GM18511 (cell line): ENCODE measurements around the gene RTP3.
"Not testable (repeated sequence)": the region's sequence is repeated elsewhere in the genome, so short reads cannot be mapped to it uniquely, and the experiment has no call there.

Experiments used
- ATAC-seq: cut with Tn5 transposase; IDR thresholded peaks from one replicate; pipeline ENCODE4 v1.9.1; 2021; ENCODE audit warnings: mild to moderate bottlenecking, moderate library complexity; ENCODE audit not compliant: unreplicated experiment

The RTP3 gene

DNA sequence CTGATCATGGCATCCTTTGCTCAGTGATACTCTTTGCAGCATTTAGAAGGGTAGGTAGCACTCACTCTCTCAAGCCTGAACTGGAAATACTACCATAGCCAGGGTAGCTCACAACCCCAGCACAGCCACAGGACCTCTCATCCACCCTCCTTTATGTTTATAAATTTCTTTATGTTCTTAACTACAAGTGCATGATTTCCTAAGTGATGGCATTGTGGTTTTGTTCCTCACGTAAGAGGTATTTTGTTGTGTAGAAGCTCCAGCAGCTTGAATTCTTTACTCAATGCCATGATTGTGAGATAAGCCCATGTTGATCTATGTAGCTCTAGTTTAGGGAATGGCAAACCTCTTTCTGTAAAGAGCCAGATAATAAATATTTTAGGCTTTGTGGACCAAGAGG is 7.9 kb upstream of the RTP3 start:
- ATAC-seq: no peak

DNA sequence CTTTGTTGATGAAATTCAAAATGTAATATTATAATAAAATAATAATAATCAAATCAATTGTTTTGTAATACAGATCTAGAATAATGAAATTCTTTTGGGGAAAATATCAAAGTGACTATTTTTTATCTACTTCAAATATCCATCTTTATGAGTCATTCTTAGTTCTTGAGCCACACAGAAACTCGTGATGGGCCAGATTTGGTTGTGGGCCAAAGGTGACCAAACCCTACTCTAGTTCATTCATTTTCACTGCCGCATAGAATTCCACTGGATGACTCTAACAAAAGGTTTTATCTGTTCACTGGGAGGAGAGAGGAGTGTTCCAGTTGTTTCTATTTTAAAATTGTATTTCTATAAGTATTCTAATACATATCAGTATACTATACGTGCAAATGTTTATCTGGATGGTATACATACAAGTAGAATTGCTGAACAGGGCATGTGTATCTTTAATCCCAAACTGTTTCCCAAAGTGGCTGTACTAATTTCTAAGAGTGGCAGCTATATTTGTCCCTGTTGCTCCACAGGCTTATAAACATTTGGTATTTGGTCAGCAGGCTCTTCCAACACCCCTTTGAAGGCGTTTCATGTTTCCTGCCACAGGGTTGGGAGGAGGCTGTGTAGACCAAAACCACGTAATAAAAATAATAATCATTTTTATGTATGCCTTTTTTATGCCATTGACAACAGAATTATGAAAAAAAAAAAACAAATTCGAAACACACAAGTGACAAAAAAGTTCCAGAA is 7.3 kb upstream of the RTP3 start:
- no peak for ATAC-seq

DNA sequence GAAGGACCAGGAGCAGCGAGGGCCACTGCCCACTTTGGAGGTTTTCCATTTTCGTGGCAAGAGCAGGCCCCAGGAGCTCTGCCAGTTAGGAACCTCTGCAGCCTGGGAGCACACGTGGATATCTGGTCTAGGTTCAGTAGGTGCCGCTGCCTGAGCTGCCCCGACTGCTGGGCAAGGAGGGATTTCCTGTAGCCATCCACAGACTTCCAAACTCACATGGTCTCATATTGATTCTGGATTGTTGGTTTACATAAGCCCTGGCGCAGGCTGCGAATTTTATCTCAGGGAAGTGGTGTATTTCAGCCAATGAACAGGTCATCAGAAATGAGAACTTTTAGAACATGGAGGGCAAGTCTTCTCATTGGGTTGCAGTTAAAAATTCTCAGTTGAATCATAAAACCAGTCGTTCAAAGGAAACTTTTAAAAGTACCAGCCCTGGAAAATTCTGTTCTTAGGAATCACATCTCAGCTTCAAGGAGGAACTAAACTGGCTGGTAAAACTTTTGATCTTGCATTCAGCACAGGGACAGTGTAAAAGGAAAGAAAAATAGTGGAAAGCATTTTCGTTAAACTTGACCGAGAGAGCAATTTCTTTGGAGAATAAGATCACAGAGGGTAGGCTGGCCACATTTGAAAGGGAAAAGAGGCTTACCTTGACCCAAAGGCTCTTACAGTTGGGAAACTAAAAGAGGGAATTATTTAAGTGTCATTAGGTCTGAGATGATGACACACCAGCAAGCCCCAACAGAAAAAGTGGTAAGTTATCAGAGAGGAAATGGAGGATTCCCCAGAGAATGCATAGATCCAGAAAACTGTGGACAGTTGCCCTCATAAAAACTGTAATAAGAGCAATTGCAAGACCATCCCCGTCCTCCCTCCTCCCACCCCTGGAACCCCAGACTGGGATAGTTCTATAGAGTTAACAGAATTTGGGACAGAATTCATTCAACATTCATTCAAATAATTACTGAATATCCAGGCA is 6.4 kb upstream of the RTP3 start:
- no peak for ATAC-seq

DNA sequence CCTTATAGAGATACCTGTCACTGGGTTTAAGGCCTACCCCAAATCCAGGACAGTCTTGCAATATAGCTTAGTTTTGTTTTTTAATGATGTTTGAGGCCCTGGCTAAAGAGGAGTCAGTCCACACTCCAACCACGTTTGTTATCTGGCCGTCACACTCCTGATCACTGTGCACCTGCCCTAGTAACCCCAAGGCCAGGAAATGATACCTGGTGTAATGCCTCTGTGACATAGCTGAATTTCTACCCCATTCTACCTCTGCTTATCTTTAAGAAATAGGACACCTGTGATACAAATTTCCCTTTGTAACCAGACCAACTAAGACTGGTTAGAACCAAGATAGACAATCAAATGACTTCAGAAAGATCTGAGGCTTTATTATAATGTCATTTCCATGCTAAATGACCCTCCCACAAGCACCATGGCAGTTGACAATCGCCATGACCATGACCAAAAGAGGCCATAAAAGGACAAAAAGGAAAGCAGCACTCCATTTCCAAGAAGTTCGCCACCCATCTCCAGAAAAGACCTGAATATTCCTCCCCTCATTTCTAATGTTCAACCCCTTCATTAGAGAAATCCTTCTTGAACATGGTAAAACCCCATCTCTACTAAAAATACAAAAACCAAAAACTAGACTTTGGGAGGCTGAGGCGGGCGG is 4.8 kb upstream of the RTP3 start:
- ATAC-seq: no peak

DNA sequence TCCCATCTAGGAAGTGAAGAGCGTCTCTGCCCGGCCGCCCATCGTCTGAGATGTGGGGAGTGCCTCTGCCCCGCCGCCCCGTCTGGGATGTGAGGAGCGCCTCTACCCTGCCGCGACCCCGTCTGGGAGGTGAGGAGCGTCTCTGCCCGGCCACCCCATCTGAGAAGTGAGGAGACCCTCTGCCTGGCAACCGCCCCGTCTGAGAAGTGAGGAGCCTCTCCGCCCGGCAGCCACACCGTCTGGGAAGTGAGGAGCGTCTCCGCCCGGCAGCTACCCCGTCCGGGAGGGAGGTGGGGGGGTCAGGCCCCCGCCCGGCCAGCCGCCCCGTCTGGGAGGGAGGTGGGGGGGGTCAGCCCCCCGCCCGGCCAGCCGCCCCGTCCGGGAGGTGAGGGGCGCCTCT is 3.3 kb upstream of the RTP3 start:
- ATAC-seq: not testable (repeated sequence)

DNA sequence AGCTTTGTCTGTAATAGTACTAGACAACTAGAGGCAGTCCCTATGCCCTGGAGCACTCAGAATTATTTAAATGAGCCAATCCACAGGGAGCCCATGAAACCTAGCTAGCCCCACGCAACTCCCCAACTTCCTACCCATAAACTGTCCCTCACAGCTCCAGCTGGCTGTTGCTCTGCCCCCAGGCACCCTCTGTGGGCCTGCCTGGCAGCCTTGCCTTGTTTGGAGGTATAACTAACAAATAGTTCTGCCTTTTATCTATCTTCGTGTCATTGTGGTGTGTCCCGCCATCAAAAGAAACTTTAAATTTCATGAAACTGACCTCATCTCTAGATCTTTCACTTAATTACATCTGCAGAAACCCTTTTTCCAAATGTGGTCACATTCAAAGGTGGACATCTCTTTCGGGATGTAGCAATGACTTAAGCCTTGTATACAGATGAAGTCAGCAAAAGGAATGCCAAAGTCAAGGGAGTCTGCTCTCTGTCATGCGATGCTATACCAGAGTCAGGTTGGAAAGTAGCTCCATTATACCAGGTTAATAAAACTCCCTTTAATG is 1.8 kb upstream of the RTP3 start:
- ATAC-seq: no peak

DNA sequence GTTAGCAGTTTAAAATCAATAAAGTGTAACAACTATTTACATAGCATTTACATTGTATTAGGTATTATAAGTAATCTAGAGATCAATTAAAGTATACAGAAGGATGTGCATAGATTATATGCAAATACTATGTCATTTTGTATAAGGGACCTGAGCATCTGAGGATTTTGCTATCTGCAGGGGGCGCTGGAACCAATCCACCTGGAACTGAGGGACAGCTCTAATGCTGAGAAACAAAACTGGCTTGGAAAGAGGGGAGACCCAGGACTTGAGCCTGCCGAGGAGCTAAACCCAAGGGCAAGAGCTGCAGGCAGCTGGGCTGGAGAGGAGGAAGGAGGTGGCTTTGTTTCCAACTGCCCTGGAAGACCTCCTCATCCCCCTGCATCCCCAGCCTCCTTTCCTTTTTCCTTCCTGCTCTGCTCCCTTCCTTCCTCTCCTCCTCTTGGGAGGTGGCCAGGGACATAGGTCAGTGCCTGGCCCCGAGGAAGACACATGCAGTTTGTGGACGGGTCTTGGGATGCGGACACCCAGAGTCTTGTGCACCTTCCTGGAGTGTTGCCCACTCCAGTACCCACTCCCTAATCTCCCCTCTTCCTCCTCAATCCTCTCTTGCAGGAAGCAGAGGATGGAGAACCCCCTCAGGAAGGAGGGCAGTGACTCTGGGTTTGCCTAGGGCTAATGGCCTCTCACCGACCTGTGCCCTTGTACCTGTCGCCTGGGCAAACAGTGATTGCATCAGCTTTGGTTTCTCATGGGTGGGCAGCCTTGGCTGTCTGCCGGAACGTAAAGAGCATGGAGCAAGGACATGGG is 825 bp upstream of the RTP3 start:
- ATAC-seq: no peak

DNA sequence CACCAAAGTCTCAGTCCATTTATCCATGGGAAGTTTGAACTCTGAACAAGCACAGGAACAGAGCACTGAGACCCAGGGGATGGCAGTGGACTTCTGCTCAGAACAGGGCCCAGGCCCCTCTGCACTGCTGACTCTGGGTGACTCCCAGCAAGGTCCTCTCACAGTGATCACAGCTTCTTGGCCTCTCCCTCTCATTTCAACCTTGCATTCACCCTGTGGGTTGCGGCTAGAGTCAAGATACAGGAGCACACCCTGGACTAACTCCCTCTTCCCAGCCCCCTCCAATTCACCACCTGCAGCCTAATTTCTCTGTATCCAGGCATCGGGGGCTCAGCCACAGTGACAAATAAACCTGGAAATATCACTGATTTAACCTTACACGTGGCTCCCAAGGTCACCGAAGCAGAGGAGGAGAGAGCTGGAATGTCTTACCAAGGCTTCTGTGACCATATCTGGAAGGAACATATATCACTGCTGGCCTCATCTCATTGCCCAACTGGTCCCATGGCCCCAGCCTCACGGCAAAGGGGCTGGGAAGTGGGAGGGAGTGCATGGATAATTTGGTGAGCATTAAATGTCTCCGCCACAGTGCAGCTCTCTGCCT is 1.2 kb downstream of the RTP3 start:
- no peak for ATAC-seq

DNA sequence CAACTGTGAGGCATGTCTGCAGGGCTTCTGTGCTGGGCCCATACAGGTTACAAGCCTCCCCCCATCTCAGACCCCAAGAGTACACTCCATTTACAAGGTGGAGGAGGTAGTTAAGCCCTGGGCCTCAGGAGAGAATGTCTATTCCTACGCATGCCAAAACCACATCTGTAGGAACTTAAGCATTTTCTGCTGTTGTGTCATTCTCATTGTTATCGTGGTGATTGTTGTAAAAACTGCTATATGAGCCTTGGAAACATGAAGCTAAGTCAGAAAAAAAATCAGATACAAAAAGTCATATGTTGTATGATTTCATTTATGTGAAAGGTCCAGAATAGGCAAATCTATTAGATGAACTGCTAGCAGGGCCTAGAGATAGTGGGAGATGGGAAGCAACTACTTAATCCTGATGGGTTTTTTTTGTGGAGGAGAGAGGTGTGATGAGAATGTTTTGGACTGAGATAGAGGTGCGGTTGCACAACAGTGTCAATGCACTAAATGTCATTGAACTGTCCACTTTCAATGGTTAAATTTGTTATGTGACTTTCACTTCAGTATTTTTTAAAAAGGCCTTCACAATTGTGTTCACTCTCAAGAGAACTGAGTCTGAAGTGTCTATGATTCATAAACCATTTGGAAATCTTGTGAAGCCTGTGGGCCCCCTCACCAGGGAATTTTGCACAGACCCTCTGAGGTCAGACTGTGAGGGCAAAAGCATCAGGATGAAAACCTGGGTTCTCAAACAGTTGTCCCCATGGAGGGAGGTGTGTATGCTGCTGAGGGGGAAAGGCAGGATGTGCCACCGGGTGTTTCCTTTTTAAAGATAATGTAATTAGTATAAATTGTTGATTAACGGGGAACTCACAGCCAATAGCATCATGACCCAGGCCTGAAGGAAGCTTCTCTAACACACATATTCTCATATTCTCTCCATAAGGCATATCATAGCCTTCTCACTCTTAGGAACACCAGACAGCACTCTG is 3.2 kb downstream of the RTP3 start:
- ATAC-seq: no peak

DNA sequence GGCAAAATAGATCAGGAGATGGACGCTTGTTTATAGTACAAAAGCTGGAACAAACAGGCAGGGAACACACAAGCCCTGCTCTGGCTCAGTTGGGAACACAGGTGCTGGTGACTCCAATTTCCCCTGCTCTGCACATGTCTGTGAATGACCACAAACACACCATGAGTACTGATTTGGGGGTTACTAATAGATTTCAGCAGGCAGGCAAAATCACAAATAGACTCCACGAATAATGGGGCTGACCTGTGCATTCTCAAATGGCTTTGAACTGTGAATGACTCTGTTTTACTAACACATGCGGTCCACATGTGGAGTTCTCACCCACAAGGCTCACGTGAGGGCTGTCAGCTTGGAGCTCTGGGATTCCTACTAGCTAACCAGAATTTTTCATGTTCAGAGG is 3.9 kb downstream of the RTP3 start:
- no peak for ATAC-seq

DNA sequence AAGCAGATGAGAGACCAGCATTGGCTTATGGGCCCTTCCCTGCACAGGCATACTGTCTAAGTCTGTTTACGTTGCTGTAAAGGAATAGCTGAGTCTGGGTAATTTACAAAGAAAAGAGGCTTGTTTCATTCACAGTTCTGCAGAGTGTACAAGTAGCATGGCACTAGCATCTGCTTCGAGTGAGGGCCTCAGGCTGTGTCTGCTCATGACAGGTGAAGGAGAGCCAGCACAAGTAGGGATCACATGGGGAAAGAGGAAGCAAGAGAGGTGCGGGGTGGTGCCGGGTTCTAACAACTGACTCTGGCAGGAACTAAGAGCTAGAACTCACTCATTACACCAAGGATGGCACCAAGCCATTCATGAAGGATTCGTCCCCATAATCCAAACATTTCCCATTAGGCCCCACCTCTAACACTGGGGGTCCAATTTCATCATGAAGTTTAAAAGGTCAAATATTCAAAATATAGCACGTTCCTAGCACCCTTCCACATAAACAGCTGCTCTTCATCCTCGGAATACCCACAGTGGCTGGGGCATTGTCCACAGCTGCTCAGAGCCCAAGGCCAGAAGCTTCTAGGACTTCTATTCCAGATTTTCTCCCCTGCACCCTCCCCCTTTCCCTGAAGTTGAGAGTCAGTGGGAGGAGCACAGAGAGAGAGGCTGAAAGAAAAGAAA is 5.6 kb downstream of the RTP3 start:
- no peak for ATAC-seq

DNA sequence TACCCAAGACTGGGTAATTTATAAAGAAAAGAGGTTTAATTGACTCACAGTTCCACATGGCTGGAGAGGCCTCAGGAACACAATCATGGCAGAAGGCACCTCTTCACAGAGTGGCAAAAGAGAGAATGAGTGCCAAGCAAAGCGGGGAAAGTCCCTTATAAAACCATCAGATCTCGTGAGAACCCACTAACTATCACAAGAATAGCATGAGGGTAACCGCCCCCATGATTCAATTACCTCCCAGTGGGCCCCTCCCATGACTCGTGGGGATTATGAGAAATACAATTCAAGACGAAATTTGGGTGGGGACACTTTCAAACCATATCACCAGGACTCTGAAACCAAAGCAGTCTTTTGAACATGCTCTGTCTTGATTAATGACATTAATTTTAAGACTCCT is 7.0 kb downstream of the RTP3 start:
- ATAC-seq: no peak

DNA sequence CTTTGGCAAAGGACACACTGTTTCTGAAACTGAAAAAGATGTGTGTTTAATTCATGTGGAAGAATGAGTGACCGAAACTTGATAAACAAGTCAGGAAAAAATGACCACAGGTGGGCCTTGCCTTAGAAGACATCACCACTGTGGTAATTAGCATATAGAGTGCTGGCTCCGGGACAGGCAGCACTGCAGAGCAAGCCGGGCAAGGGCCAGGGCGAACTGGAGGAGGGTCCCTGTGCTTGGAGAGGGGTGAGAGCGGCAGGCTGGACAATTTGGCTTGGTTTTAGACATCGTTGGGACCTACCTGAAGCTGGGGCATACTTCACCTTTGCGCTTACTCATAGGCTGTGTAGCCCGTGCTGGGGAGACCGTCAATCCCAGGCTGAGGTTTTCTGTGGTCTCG is 8.2 kb downstream of the RTP3 start:
- no peak for ATAC-seq

DNA sequence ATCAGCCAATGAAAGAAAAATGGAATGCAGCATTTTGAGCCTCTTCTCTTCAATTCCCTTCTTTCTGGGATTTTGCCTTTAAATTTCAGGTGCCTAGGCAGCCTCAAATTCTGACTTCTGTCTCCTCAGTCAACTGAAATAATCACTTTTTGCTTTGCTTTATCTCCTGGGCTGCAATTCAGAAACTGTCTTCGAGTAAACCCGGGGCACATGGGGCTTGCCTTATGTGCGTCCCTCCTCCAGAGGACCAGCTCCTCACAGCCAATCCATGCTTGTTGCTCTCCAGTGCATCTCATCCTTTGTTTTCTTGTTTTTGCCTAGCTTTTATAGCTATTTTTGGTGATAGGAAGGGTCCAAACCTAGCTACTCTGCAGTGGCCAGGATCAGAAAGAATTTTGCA is 8.8 kb downstream of the RTP3 start:
- no peak for ATAC-seq

DNA sequence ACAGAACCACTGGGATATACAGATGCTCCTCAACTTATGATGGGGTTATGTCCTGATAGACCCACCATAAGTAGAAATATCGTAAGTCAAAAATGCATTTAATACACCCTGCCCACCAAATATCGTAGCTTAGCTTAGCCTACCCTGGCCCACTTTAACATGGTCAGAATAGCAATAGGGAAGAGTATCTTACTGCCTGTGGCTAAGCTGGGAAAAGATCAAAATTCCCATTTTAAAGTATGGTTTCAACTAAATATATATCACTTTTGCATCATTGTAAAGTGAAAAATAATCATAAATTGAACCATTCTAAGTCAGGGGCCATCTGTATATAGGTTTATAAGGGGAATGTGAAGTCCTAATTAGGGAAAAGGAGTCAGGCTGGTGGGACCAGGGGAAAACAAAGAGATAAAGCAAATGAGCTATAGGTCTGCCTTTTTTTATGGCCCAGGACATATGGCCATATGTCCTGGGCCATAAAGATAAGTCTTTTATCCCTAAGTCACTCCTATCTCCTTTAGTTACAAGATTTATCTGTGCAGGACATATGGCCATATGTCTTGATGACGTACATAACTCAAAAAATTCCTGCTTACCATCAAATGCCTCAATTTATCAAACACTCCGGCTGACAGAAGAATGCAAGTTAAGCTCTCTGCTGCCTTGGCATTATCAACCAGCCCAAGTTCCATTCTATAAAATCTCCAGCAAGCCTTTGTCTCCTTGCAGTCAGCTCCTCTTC is 11.2 kb downstream of the RTP3 start:
- no peak for ATAC-seq

DNA sequence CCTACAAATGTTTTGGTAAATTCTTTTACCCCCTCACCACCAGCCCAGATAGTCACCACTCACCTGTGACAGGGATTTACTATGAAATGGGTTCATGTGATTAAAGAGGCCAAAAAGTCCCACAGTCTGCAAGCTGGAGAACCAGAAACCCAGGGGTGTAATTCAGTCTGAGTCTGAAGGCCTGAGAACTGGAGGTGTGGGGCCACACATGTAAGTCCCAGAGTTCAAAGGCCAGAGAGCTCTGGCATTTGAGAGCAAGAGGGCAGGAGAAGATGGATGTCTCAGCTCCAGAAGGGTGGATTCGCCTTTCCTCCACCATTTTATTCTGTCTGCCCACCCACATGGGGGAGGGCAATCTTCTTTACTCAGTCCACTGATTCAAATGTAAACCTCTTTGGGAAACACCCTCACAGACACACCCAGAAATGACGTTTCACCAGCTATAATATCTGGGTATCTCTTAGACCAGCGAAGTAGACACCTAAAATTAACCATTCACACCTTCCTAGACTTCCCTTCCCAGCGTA is 11.9 kb downstream of the RTP3 start:
- ATAC-seq: no peak

DNA sequence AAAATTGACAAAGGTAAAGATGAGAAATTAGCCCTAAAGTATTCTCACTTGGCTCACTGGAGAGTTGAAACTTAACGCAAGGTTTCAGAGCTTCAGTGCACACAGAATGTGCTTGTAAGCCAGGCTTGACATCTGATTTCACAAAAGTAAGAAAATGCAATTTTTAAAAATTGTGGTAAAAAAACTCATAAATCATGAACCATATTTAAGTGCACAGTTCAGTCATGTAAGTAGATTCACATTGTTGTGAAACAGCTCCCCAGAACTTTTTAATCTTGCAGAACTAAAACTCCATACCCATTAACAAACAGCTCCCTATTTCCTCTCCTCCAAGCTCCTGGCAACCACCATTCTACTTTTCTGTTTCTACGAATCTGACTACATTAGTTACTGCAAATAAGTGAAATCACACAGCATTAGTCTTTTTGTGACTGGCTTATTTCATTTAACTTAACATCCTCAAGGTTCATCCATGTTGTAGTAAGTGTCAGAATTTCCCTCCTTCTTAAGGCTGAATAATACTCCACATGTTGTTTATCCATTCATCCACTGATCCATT is 14.5 kb downstream of the RTP3 start:
- ATAC-seq: no peak
